GM21737 (cell line): ENCODE data around the gene PAF1.
"Not testable (repeated sequence)": the region's sequence is repeated elsewhere in the genome, so short reads cannot be mapped to it uniquely, and the experiment has no call there.

Source experiments
- ATAC-seq: cut with Tn5 transposase; IDR thresholded peaks from one replicate; pipeline ENCODE4 v1.9.1; 2021; ENCODE audit warnings: mild to moderate bottlenecking, moderate library complexity; ENCODE audit not compliant: unreplicated experiment

The PAF1 gene

GRCh38 chr19:39356647-39357046 lies 34.3 kb downstream of the PAF1 start:
- no peak for ATAC-seq

GRCh38 chr19:39356073-39356472 lies 34.8 kb downstream of the PAF1 start:
- no peak for ATAC-seq

GRCh38 chr19:39355253-39355652 lies 35.7 kb downstream of the PAF1 start:
- no peak for ATAC-seq

- ATAC-seq = no peak
These were observed 38.3 kb downstream of the PAF1 start for GRCh38 chr19:39352381-39353255.

GRCh38 chr19:39351537-39352064 lies 39.3 kb downstream of the PAF1 start:
- ATAC-seq = no peak

GRCh38 chr19:39350156-39350555 lies 40.8 kb downstream of the PAF1 start:
- no peak for ATAC-seq

GRCh38 chr19:39349326-39349725 lies 41.6 kb downstream of the PAF1 start:
- ATAC-seq = no peak

- ATAC-seq = no peak
These were observed 43.4 kb downstream of the PAF1 start for GRCh38 chr19:39347332-39348164.

GRCh38 chr19:39345956-39346355 lies 45.0 kb downstream of the PAF1 start:
- no peak for ATAC-seq

- ATAC-seq = peak; percentile 10
These were observed 48.1 kb downstream of the PAF1 start for GRCh38 chr19:39342647-39343305.

- ATAC-seq = peak; percentile 85
These were observed 48.9 kb downstream of the PAF1 start, which contains the start of gene SAMD4B for GRCh38 chr19:39341719-39342604. Gene SAMD4B, plus strand, starts transcription at chr19:39342421. Its CDS starts 14,473 bp downstream, at chr19:39356894.

- no peak for ATAC-seq
These were observed 49.7 kb downstream of the PAF1 start for GRCh38 chr19:39341129-39341718.

GRCh38 chr19:39340156-39340555 lies 50.8 kb downstream of the PAF1 start:
- not testable (repeated sequence) for ATAC-seq

GRCh38 chr19:39339674-39340073 lies 51.2 kb downstream of the PAF1 start:
- no peak for ATAC-seq

GRCh38 chr19:39336483-39336882 lies 54.4 kb downstream of the PAF1 start:
- ATAC-seq = no peak
